HepG2 (cell line): ENCODE data around the gene SDC3. TPM values are rescaled to one million over a fixed set of nuclear protein-coding genes. Genes with fewer than 3 reads are reported as not detected.

Experiments
- ATAC-seq: fragments of 200-7000 bp; cut with Tn5 transposase; 3 replicates; pipeline ENCODE4 v1.9.1; 2020; ENCODE audit warnings: mild to moderate bottlenecking, moderate library complexity
- BruUV-seq: library from RNA; stranded (reverse); fragments of 400-500 nt; replicated peaks from 2 replicates; lab custom pipeline; 2021; lab: Mats Ljungman, UMichigan
- CTCF ChIA-PET: fragments of 300-600 bp; formaldehyde crosslinking; extraction: SDS; loops from one replicate; lab custom pipeline; 2021; ENCODE audit warnings: low total read pairs, inconsistent platforms, low intra/inter-chr PET ratio; lab: Yijun Ruan, JAX
- POLR2A ChIA-PET: fragments of 350-600 bp; sonication (Branson Sonifier 250); formaldehyde crosslinking; loops from one replicate; lab custom pipeline; 2020; ENCODE audit warnings: antibody characterized with exemption, inconsistent platforms; lab: Yijun Ruan, JAX
- DNase-seq: peaks from one replicate; pipeline ENCODE4 v3.0.0-alpha.2; 2015; ENCODE audit warnings: low spot score
- FAIRE-seq: peaks from 3 replicates; lab custom pipeline; 2011; peaks lifted over from hg19 to GRCh38; lab: Jason Lieb, UNC
- H2AFZ ChIP-seq: one replicate; pipeline ENCODE4 v1.6.1; 2011; ENCODE audit warnings: low read length, inconsistent platforms
- H3K27ac ChIP-seq: fragments of 300-600 bp; 3 replicates; pipeline ENCODE4 v1.8.0; 2011; ENCODE audit warnings: mixed run types, mild to moderate bottlenecking, mixed read lengths, low read length, inconsistent platforms; ENCODE audit not compliant: insufficient read depth; ENCODE audit errors: extremely low read length
- H3K27me3 ChIP-seq, 2 experiments: fragments of 200-600 bp in 1 of 2; 2 replicates in 1 of 2; 3 replicates in 1 of 2; pipeline versions ENCODE4 v1.6.0 to v1.8.0; 2011; ENCODE audit warnings: low read length in 2 of 2, mild to moderate bottlenecking in 2 of 2, moderate library complexity in 2 of 2, inconsistent platforms in 1 of 2; ENCODE audit not compliant: insufficient read depth in 2 of 2, control insufficient read depth in 1 of 2
- H3K36me3 ChIP-seq, 2 experiments: fragments of 200-600 bp in 1 of 2; replicated peaks in 1 of 2; 2 replicates in 1 of 2; 3 replicates in 1 of 2; pipeline versions ENCODE4 v1.5.1 to v1.8.0; 2011; ENCODE audit warnings: low read length in 2 of 2, inconsistent platforms in 1 of 2; ENCODE audit not compliant: insufficient read depth in 2 of 2, control insufficient read depth in 1 of 2
- H3K4me1 ChIP-seq: 2 replicates; pipeline ENCODE4 v1.5.1; 2012; ENCODE audit warnings: low read length, inconsistent platforms; ENCODE audit not compliant: insufficient read depth
- H3K4me2 ChIP-seq: 2 replicates; pipeline ENCODE4 v1.6.0; 2011; ENCODE audit warnings: low read depth, low read length, inconsistent platforms
- H3K4me3 ChIP-seq, 3 experiments: fragments of 200-600 bp in 1 of 3; sonication (generic), shearing (Covaris generic) in 1 of 3; replicated peaks in 1 of 3; 2 replicates each; pipeline ENCODE4 v1.5.1; 2011 to 2016; ENCODE audit warnings: low read length in 3 of 3, inconsistent platforms in 2 of 3, low read depth in 2 of 3, mild to moderate bottlenecking in 2 of 3, control low read depth in 1 of 3, mixed read lengths in 1 of 3; ENCODE audit not compliant: insufficient read depth in 1 of 3
- H3K79me2 ChIP-seq: one replicate; pipeline ENCODE4 v1.6.1; 2011; ENCODE audit warnings: low read length, inconsistent platforms; ENCODE audit not compliant: insufficient read depth
- H3K9ac ChIP-seq: 2 replicates; pipeline ENCODE4 v1.6.0; 2011; ENCODE audit warnings: mild to moderate bottlenecking, low read depth, low read length, inconsistent platforms; ENCODE audit not compliant: insufficient read depth
- H3K9me3 ChIP-seq: 2 replicates; pipeline ENCODE4 v1.5.1; 2012; ENCODE audit warnings: mild to moderate bottlenecking, low read length
- H4K20me1 ChIP-seq: 2 replicates; pipeline ENCODE4 v1.6.0; 2011; ENCODE audit warnings: inconsistent platforms, mild to moderate bottlenecking, low read length, moderate library complexity; ENCODE audit not compliant: insufficient read depth
- AGO1 ChIP-seq: fragments of 200-400 bp; formaldehyde crosslinking; IDR thresholded peaks from 2 replicates; pipeline ENCODE4 v1.6.1; 2017; ENCODE audit warnings: mild to moderate bottlenecking, low read depth, low read length, moderate library complexity; ENCODE audit not compliant: poor library complexity, severe bottlenecking
- IKZF4 ChIP-seq: sonication (generic); formaldehyde crosslinking; IDR thresholded peaks from 2 replicates; pipeline ENCODE4 v1.5.1; 2020; ENCODE audit warnings: borderline replicate concordance, mild to moderate bottlenecking, low read depth, missing genetic modification reagents; ENCODE audit errors: not compliant biosample characterization
- MED1 ChIP-seq: sonication (generic); formaldehyde crosslinking; IDR thresholded peaks from 2 replicates; pipeline ENCODE4 v1.4.0; 2020; ENCODE audit warnings: missing genetic modification reagents
- ZBTB4 ChIP-seq: sonication (generic); formaldehyde crosslinking; IDR thresholded peaks from 2 replicates; pipeline ENCODE4 v1.4.0; 2020; ENCODE audit warnings: missing genetic modification reagents, mild to moderate bottlenecking, borderline replicate concordance
- ZBTB8A ChIP-seq: sonication (generic); formaldehyde crosslinking; IDR thresholded peaks from 2 replicates; pipeline ENCODE4 v1.4.0; 2020; ENCODE audit warnings: mild to moderate bottlenecking, low read depth, missing genetic modification reagents, borderline replicate concordance
- ZNF782 ChIP-seq: sonication (generic); formaldehyde crosslinking; IDR thresholded peaks from 2 replicates; pipeline ENCODE4 v1.4.0; 2020; ENCODE audit warnings: missing genetic modification reagents, mild to moderate bottlenecking, borderline replicate concordance
- WGBS: methylation state at CpG from one replicate; pipeline ENCODE4 v1.1.6; 2017; ENCODE audit warnings: low lambda C conversion rate; 5-methylcytosine and 5-hydroxymethylcytosine counted together
- in situ Hi-C: cut with HindIII; loops from 2 replicates; pipeline ENCODE4 v1.10.0; 2017; ENCODE audit warnings: low pct_unique_long_range_greater_than_20kb; ENCODE audit not compliant: extremely low pct_ligation_motif_present
- intact Hi-C: fragments of 100-400 bp; cut with micrococcal nuclease; formaldehyde crosslinking; loops from one replicate; pipeline ENCODE4 v1.10.0; 2022; ENCODE audit not compliant: unreplicated experiment
- polyA plus RNA-seq, 8 experiments: library from polyadenylated mRNA; depleted of rRNA in 3 of 8; stranded (reverse) in 7 of 8; unstranded in 1 of 8; fragments of >200 nt; fragmentation: Illumina TruSeq in 4 of 8; extraction: Trizol in 4 of 8; gene quantifications; 2 replicates each; pipeline versions ENCODE4 v1.2.1 to v1.2.3, GENCODE V29; 2011 to 2016; ENCODE audit warnings: low read depth in 4 of 8, missing spikeins in 1 of 8, mixed read lengths in 1 of 8; ENCODE audit not compliant: insufficient read depth in 1 of 8
- total RNA-seq, 5 experiments: library from RNA; depleted of rRNA; stranded (reverse); fragments of >200 nt; fragmentation: Illumina TruSeq; extraction: Trizol; gene quantifications; 2 replicates each; pipeline ENCODE4 v1.2.3, GENCODE V29; 2016; ENCODE audit warnings: low read depth in 1 of 5
- TF ChIP-seq, protein P1 (sequence below): sonication (generic); formaldehyde crosslinking; IDR thresholded peaks from 2 replicates; pipeline ENCODE4 v1.5.1; 2020; ENCODE audit warnings: mild to moderate bottlenecking, missing genetic modification reagents, moderate library complexity

SDC3 gene
- total and polyA plus RNA-seq, 2 of the 13 experiments (the other 11 are each of a cell fraction or from before 2014, with no cell fraction given), result 0.49 to 0.84 TPM

GRCh38 chr1:30823969-30824735, 84.4 kb downstream of the SDC3 start (continued):
- TF ChIP-seq, protein P1, sequence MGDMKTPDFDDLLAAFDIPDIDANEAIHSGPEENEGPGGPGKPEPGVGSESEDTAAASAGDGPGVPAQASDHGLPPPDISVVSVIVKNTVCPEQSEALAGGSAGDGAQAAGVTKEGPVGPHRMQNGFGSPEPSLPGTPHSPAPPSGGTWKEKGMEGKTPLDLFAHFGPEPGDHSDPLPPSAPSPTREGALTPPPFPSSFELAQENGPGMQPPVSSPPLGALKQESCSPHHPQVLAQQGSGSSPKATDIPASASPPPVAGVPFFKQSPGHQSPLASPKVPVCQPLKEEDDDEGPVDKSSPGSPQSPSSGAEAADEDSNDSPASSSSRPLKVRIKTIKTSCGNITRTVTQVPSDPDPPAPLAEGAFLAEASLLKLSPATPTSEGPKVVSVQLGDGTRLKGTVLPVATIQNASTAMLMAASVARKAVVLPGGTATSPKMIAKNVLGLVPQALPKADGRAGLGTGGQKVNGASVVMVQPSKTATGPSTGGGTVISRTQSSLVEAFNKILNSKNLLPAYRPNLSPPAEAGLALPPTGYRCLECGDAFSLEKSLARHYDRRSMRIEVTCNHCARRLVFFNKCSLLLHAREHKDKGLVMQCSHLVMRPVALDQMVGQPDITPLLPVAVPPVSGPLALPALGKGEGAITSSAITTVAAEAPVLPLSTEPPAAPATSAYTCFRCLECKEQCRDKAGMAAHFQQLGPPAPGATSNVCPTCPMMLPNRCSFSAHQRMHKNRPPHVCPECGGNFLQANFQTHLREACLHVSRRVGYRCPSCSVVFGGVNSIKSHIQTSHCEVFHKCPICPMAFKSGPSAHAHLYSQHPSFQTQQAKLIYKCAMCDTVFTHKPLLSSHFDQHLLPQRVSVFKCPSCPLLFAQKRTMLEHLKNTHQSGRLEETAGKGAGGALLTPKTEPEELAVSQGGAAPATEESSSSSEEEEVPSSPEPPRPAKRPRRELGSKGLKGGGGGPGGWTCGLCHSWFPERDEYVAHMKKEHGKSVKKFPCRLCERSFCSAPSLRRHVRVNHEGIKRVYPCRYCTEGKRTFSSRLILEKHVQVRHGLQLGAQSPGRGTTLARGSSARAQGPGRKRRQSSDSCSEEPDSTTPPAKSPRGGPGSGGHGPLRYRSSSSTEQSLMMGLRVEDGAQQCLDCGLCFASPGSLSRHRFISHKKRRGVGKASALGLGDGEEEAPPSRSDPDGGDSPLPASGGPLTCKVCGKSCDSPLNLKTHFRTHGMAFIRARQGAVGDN (CRISPR knock-in tag), result peak; percentile 51
- TF ChIP-seq AGO1, result no peak
- TF ChIP-seq ZBTB8A (CRISPR knock-in tag), result no peak

- ATAC-seq, result no peak
- FAIRE-seq, result no peak
- Histone ChIP-seq H3K27ac (no peak overlapping the region), H4K20me1 (no peaks in the 10 kb centered on the region; the same call in 1 of the 2 replicates), H3K4me2 (peak overlapping the region; percentile 83), H3K79me2 (no peaks in the 10 kb centered on the region), H3K4me1 (peaks cover 24% of the 10 kb centered on the region), H3K9ac (peak overlapping the region; percentile 45; the same call in 1 of the 2 replicates), H3K36me3 (no peaks in the 10 kb centered on the region), H3K27me3 (peaks cover 0 to 24% of the 10 kb centered on the region in 2 experiments; a peak in 3 of 5 replicates), H2AFZ (no peak overlapping the region), H3K9me3 (no peaks in the 10 kb centered on the region), H3K4me3 (peak overlapping the region; percentile 35 to 69 (median 55); a peak in 4 of 6 replicates)
- in situ Hi-C loops, result no loop called here
- TF ChIP-seq ZBTB4 (CRISPR knock-in tag), result peak; percentile 24; the same call in 1 of the 2 replicates
- TF ChIP-seq MED1, result no peak
- TF ChIP-seq IKZF4 (CRISPR knock-in tag), result no peak
- TF ChIP-seq ZNF782, result no peak
- no peak for DNase-seq
- intact Hi-C loops, result no loop called here
- no TSS peak for BruUV-seq
- CTCF ChIA-PET, result no interaction called here
- 67% methylated on average over 1 of the region's 3 CpGs for WGBS
- POLR2A ChIA-PET, result interaction anchor here (0.8 to 1.1 kb wide), 3 partner anchors 9 to 46 kb away, joined by 3 read pairs; no protein-coding TSS in a partner anchor
Measured at GRCh38 chr1:30823627-30823968, 85.0 kb downstream of the SDC3 start.
